Stomach (tissue), 4 donors: Measurements from ENCODE around the gene NAV2.

Experiments
- EP300 ChIP-seq: sonication (generic); formaldehyde crosslinking; IDR thresholded peaks from one replicate; pipeline ENCODE4 v1.6.1; 2017; ENCODE audit warnings: antibody characterized with exemption
- POLR2A ChIP-seq, 4 donors: fragments of 450-650 bp; IDR thresholded peaks; one replicate each; pipeline ENCODE4 v1.6.1; 2016; ENCODE audit warnings: antibody characterized with exemption in 4 of 4, control low read depth in 2 of 4, mild to moderate bottlenecking in 1 of 4, moderate library complexity in 1 of 4
- TF ChIP-seq, protein P1 (sequence below), 7 experiments: fragments of 450-650 bp in 4 of 7; fragments of 200-600 bp in 3 of 7; sonication (generic) in 3 of 7; IDR thresholded peaks; one replicate each; pipeline ENCODE4 v1.5.1; 2016 to 2019; ENCODE audit warnings: antibody characterized with exemption in 7 of 7, control low read depth in 2 of 7, mild to moderate bottlenecking in 1 of 7

GRCh38 chr11:19949606-19950005 is 237.0 kb downstream of the NAV2 start:
- TF ChIP-seq POLR2A (IDR thresholded peaks at IDR 0.05) = no peak
- TF ChIP-seq, protein P1, sequence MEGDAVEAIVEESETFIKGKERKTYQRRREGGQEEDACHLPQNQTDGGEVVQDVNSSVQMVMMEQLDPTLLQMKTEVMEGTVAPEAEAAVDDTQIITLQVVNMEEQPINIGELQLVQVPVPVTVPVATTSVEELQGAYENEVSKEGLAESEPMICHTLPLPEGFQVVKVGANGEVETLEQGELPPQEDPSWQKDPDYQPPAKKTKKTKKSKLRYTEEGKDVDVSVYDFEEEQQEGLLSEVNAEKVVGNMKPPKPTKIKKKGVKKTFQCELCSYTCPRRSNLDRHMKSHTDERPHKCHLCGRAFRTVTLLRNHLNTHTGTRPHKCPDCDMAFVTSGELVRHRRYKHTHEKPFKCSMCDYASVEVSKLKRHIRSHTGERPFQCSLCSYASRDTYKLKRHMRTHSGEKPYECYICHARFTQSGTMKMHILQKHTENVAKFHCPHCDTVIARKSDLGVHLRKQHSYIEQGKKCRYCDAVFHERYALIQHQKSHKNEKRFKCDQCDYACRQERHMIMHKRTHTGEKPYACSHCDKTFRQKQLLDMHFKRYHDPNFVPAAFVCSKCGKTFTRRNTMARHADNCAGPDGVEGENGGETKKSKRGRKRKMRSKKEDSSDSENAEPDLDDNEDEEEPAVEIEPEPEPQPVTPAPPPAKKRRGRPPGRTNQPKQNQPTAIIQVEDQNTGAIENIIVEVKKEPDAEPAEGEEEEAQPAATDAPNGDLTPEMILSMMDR (IDR thresholded peaks at IDR 0.05) = no peak
- no peak for TF ChIP-seq EP300
